HG03558 (cell line): ENCODE measurements around the gene RIPOR3.
"Not testable (repeated sequence)": the region's sequence is repeated elsewhere in the genome, so short reads cannot be mapped to it uniquely, and the experiment has no call there.

ENCODE experiments used
- ATAC-seq: cut with Tn5 transposase; IDR thresholded peaks from one replicate; pipeline ENCODE4 v1.9.1; 2021; ENCODE audit warnings: moderate number of reproducible peaks; ENCODE audit not compliant: unreplicated experiment; ENCODE audit errors: extremely low read depth

Gene RIPOR3

DNA sequence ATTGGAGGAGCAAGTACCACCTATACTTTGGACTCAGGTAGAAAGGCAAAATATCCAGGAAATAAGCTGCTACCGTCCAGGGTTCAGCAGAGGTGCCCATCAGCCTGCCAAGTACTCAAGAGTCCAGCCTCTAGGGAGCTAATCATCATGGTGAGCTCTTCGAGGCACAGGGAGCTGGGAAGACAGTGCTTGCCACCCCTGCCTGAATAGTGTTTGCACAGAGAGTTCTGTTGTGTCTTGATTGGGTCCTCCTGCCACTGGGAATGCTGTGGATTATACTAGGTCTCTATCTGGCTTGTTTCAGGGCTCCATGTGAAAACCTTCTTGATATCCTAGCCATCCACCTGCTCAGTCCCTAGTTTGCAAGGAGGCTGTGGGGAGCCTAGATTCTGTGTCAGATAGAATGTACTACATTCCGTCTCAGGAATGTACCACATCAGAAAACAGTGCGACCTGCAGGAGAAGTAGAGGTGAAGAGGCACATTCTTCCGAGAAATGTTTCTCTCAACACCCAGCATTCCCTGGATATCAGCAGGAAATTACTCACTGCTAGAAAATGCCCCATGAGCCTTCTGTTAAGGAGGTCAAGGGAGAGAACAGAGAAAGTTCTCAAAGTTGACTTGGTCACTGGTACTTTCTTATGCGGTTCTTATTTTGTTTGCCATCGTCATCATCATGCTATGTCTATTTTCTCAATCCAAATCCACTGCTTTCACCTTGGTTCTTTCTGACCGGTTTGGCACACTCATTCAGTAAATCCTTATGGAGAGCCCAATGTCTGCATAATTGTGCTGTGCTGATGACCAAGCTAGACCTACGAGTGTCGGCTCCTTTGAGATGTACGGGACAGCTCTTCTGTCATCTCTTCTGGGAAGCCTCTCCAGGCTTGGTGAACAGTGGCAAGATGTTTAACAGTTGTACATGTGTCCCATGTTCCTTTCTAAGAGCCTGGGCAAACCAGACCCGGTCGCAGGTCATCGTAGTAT, 150.4 kb downstream of the RIPOR3 start:
- no peak for ATAC-seq

- ATAC-seq, result not testable (repeated sequence)
These were observed 151.5 kb downstream of the RIPOR3 start for GRCh38 chr20:50539798-50540197.

- no peak for ATAC-seq
These were observed 153.1 kb downstream of the RIPOR3 start for GRCh38 chr20:50538276-50538675.

DNA sequence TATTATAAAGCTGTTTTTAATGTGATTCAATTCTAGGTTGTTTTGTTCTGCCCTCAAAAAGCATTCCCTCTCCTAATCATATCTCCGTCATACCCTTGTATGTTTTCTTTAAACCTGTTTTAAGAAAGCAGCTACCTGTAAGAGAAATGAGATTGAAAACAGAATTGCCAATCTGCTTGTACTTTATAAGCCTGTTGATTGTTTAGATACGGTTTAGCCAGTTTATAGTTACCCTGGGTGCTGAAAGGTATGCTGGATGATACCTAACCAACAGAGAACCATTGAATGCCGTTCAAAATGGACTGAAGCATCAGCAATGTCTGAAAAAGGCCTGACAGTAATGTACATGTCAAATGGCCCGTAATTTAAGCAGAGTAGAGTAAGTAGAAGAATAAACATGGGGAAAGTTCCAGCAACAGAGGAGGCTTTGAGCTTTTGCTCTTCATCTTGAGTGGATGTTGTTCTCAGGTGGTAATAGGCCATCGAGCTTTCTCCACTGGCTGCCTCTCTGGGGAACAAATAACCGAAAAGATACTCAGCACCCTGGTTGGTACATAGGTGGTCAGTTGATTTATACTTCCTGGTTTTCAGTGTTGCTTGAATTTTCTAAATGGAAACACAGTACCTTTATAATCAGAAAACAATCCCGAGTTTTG, 153.7 kb downstream of the RIPOR3 start:
- ATAC-seq, result no peak

DNA sequence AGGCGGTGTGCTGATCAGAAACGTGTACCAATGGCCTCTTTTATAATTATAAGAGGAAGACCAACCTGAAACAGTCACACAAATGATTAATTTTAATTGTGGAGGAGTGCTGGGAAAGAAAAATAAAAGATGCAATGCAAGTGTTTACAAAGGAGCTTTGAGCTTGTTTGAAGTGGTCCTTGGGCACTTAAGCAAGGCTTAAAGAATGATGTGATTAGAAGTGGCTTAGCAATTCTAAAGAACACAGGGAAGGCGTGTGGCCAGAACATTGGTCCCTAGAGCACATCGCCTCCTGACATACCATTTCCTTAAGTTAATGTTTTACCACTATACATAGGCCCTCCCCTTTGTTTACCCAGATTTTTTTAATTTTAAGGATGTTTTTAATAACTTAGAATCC, 155.0 kb downstream of the RIPOR3 start:
- ATAC-seq, result no peak
